ENCODE data around the gene PDE6A.
"Not testable (repeated sequence)": the region's sequence is repeated elsewhere in the genome, so short reads cannot be mapped to it uniquely, and the experiment has no call there.

The PDE6A gene

GRCh38 chr5:149894237-149894636, 50.4 kb downstream of the PDE6A start:
- DNase-seq (ENCODE audit: low spot score) = no peak

- DNase-seq (ENCODE audit: low spot score) = no peak
Measured at GRCh38 chr5:149893403-149893931, 51.1 kb downstream of the PDE6A start.

DNA sequence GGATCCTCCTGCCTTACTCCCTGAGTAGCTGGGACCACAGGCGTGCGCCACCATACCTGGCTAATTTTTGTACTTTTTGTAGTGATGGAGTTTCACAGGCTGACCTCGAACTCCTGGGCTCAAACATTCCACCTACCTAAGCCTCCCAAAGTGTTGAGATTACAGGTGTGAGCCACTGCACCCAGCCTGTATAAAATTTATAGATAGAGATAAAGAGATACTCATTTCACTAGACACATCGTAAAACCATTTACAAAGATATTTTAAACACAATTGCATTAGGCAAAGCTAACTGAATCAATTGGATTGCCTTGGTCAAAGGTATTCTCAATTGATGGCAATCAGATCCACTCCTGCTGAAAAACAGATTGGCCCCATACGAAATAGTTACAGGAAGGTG, 52.0 kb downstream of the PDE6A start:
- DNase-seq (ENCODE audit: low spot score) = no peak

GRCh38 chr5:149888280-149888679, 56.3 kb downstream of the PDE6A start:
- no peak for DNase-seq (ENCODE audit: low spot score)

- DNase-seq (ENCODE audit: low spot score) = peak; percentile 43
Measured at GRCh38 chr5:149887622-149888183, 56.9 kb downstream of the PDE6A start.

GRCh38 chr5:149886692-149887470, 57.7 kb downstream of the PDE6A start:
- no peak for DNase-seq (ENCODE audit: low spot score)

GRCh38 chr5:149886060-149886459, 58.5 kb downstream of the PDE6A start:
- DNase-seq (ENCODE audit: low spot score) = peak; percentile 21

GRCh38 chr5:149885513-149885912, 59.1 kb downstream of the PDE6A start:
- DNase-seq (ENCODE audit: low spot score) = no peak

DNA sequence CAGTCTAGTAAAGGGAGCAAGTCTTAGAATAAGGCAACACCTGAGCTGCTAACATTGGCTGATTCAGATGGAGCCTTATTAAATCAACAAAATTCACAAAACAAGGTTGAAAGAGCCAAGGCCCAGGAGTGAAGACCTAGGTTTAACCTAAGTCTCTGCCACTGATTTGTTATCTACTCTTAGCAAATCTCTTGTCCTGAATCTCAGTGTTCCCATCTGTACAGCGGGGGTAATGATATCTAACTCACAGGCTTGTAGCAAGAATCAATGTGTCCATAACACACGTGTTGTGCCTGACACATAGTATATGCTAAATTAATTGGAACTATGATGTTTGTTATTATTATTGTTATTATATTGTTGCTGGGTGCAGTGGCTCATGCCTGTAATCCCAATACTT, 61.0 kb downstream of the PDE6A start:
- no peak for DNase-seq (ENCODE audit: low spot score)

DNA sequence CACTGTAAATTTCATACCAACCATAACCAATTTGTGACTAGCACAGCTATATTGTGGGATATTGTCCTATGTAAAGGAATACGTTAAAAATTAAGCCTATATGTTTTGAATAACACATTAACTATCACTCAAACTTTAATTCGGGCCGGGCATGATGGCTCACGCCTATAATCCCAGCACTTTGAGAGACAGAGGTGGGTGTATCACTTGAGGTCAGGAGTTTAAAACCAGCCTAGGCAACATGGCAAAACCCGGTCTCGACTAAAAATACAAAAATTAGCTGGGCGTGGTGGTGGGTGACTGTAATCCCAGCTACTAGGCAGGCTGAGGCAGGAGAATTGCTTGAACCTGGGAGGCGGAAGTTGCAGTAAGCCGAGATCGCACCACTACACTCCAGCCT, 62.0 kb downstream of the PDE6A start:
- not testable (repeated sequence) for DNase-seq (ENCODE audit: low spot score)

- DNase-seq (ENCODE audit: low spot score) = no peak
Measured at GRCh38 chr5:149881874-149882273, 62.7 kb downstream of the PDE6A start.

GRCh38 chr5:149881069-149881622, 63.4 kb downstream of the PDE6A start:
- no peak for DNase-seq (ENCODE audit: low spot score)

- not testable (repeated sequence) for DNase-seq (ENCODE audit: low spot score)
Measured at GRCh38 chr5:149879593-149879992, 65.0 kb downstream of the PDE6A start.

GRCh38 chr5:149878371-149878770, 66.2 kb downstream of the PDE6A start:
- no peak for DNase-seq (ENCODE audit: low spot score)

DNA sequence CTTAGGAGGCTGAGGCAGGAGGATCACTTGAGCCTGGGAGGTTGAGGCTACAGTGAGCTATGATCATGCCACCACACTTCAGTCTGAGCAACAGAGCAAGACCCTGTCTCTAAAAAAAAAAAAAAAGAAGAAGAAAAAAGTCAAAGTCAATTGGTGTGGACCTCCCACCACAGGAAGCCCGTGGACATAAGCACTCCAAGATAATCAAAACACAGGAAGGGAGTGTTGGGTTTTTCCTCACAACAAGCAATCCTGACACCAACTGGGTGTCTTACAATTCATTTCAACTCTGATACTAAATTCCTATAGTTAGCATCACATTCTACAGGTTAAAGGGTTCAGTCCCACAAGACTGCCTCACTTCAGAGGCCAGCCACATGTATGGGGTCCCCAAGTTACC, 70.7 kb downstream of the PDE6A start:
- no peak for DNase-seq (ENCODE audit: low spot score)

DNA sequence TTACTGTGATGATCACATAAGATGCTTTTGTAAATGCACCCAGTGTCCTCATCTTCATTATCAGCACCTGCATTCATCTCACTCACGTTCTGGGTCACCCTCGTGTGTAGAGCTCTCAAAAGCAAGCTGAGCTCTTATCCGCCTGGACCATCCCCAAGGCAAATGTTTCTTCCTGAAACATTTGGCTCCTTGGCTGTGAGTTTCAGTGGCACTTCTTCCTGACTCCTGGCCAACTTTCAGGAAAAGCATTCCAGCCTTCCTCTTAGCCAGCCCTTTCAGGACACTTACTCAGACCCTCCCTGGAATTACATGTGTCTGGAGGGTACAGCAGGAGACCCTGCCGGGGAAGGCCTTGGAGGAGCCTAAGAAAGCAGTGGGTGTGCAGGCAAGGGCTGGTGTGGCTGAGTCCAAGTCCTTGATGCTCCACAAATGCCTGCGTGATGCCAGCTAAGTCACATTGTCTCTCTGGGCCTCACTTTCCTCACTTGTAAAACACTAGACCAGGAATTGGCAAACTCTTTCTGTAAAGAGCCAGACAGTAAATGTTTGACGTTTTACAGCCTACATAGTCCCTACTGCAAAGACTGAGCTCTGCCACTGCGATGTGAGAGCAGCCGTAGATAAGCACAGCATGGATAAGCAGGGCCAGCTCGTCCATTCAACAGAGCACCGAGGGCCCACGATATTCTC, 72.1 kb downstream of the PDE6A start:
- no peak for DNase-seq (ENCODE audit: low spot score)

DNA sequence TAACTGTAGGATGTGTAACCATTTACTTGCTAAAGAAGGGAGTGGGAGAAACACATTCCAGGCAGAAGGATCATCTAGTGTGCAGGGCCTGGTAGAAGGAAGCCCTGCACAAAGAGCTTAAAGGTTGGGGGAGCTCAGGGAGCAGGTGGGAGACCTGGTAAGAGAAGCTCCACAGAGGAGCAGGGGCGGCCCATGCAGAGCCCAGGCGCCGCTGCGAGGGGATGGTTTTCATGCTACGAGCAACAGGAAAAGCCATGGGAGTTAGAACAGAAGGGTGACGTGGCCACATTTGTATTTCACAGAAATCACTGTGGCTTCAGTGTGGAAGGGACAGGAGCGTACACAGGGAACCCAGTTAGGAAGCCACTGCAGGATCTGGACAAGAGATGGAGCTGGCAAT, 73.1 kb downstream of the PDE6A start:
- no peak for DNase-seq (ENCODE audit: low spot score)

DNA sequence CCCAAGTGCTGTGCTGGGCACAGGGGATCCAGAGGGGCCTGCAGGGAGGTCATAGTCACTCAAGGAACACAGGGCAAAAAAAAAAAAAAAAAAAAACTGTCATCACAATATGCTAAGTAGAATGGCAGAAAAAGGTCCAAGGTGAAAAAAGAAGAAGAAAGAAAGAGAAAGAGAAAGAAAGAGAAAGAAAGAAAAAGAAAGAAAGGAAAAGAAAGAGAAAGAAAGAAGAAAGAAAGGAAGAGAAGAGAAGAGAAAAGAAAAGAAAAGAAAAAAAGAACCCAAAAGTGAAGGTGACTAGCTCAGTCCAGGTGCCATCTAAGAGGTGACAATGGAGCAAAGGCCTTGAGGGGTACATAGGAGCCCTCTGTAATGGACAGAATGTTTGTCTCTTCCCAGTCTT, 73.9 kb downstream of the PDE6A start:
- DNase-seq (ENCODE audit: low spot score) = no peak

DNA sequence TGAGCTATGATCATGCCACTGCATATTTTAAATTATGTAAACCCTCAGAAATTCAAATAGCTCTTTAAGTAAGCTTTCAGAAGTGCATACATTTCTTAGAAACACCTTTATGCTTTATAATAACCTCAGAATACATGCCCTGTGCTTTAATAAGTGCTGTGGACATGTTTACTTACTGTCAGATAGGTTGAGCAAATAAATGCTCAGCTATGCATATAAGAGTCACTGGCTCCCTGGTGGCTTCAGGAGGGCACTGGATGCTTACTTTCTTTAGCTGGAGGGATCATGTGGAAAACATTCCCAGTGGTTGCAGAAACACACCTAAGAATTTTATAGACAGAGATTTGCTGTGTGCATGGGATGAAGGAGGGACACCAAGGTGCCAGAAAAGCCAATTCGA, 74.4 kb downstream of the PDE6A start:
- DNase-seq (ENCODE audit: low spot score) = no peak

DNA sequence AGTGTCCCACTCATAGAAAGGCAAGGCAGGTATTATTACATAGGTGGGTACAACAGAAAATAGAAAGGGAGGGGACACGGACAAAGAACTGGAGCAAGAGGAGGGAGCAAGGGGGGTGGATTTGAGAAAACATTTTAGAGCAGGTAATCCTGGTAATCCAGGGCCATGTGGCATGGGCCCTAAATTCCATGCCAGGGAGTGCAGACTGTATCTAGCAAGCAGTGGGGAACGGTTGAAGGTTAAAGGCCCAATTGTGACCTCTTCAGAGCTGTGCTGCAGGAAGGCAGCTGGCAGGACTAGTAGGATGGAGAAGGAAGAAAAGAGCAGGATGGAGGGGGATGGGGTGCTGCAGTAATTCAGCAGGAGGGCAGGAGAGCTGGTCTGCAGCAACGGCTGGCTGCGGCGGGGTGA, 75.2 kb downstream of the PDE6A start:
- no peak for DNase-seq (ENCODE audit: low spot score)

GRCh38 chr5:149865746-149866145, 78.8 kb downstream of the PDE6A start:
- no peak for DNase-seq (ENCODE audit: low spot score)

DNA sequence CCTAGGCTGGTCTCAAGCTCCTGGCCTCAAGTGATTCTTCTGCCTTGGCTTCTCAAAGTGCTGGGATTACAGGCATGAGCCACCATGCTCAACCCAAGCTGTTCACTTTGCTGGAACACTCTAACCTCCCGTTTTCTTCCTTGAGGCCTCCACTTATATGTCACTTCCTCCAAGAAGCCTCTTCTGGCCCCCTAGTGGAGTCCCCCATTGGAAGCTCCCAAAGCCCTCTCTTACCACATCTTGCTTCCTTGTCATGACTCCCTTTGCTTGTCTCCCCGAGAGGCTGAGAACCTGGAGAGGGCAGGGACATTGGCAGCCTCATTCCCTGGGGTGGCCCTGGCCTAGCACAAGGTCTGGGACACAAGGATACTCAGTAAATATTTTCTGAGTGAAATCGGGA, 80.8 kb downstream of the PDE6A start:
- DNase-seq (ENCODE audit: low spot score) = no peak

GRCh38 chr5:149863176-149863575, 81.4 kb downstream of the PDE6A start:
- no peak for DNase-seq (ENCODE audit: low spot score)

All from hepatic stellate cell (primary cell).